Midbrain (tissue), 1 donor: ENCODE measurements around the gene BEGAIN.

Experiments used
- DNase-seq: peaks from one replicate; lab custom pipeline; 2025; lab: John Stamatoyannopoulos, UW

The BEGAIN gene

GRCh38 chr14:100587086-100587762, at the start of gene BEGAIN:
BEGAIN (minus strand) TSS chr14:100587417; CDS start chr14:100587290, 127 bp downstream.
- DNase-seq: no peak

- no peak for DNase-seq
Measured at GRCh38 chr14:100636559-100636958, 49.3 kb upstream of the BEGAIN start.

GRCh38 chr14:100634026-100634425, 46.8 kb upstream of the BEGAIN start:
- no peak for DNase-seq

GRCh38 chr14:100633406-100633805, 46.2 kb upstream of the BEGAIN start:
- no peak for DNase-seq

- peak; percentile 59 for DNase-seq
Measured at GRCh38 chr14:100629696-100630095, 42.5 kb upstream of the BEGAIN start.

GRCh38 chr14:100629098-100629497, 41.9 kb upstream of the BEGAIN start:
- DNase-seq: no peak

- no peak for DNase-seq
Measured at GRCh38 chr14:100628225-100628624, 41.0 kb upstream of the BEGAIN start.

- DNase-seq: no peak
Measured at GRCh38 chr14:100626614-100627013, 39.4 kb upstream of the BEGAIN start.

GRCh38 chr14:100623961-100624360, 36.7 kb upstream of the BEGAIN start:
- DNase-seq: no peak

- no peak for DNase-seq
Measured at GRCh38 chr14:100623557-100623956, 36.3 kb upstream of the BEGAIN start.

- DNase-seq: no peak
Measured at GRCh38 chr14:100622708-100623485, 35.7 kb upstream of the BEGAIN start.

- DNase-seq: no peak
Measured at GRCh38 chr14:100622224-100622623, 35.0 kb upstream of the BEGAIN start.

GRCh38 chr14:100621806-100622205, 34.6 kb upstream of the BEGAIN start:
- no peak for DNase-seq

- DNase-seq: no peak
Measured at GRCh38 chr14:100620255-100621100, 33.3 kb upstream of the BEGAIN start.

- no peak for DNase-seq
Measured at GRCh38 chr14:100619396-100620254, 32.4 kb upstream of the BEGAIN start.

- no peak for DNase-seq
Measured at GRCh38 chr14:100618763-100619320, 31.6 kb upstream of the BEGAIN start.

GRCh38 chr14:100618318-100618693, 31.1 kb upstream of the BEGAIN start:
- DNase-seq: peak; percentile 71

- peak; percentile 71 for DNase-seq
Measured at GRCh38 chr14:100617410-100618317, 30.4 kb upstream of the BEGAIN start.

GRCh38 chr14:100616854-100617409, 29.7 kb upstream of the BEGAIN start:
- DNase-seq: no peak
